Activated naive CD4-positive, alpha-beta T cell treated with anti-CD3 and anti-CD28 coated beads, Interleukin-2, amount 50 U/mL, for 24 hours (primary cell): ENCODE results near the gene CABS1.

Experiments used
- H3K27ac Mint-ChIP-seq: one replicate; pipeline ENCODE4 v1.8.0; 2021; ENCODE audit warnings: mild to moderate bottlenecking, mixed read lengths
- H3K27me3 Mint-ChIP-seq: one replicate; pipeline ENCODE4 v1.8.0; 2021; ENCODE audit warnings: mixed read lengths
- H3K36me3 Mint-ChIP-seq: one replicate; pipeline ENCODE4 v1.8.0; 2021; ENCODE audit warnings: mixed read lengths
- H3K4me1 Mint-ChIP-seq: one replicate; pipeline ENCODE4 v1.8.0; 2021; ENCODE audit warnings: mixed read lengths
- H3K4me3 Mint-ChIP-seq: one replicate; pipeline ENCODE4 v1.8.0; 2021; ENCODE audit warnings: mild to moderate bottlenecking, mixed read lengths
- H3K9me3 Mint-ChIP-seq: one replicate; pipeline ENCODE4 v1.8.0; 2021; ENCODE audit warnings: mixed read lengths

Gene CABS1

DNA sequence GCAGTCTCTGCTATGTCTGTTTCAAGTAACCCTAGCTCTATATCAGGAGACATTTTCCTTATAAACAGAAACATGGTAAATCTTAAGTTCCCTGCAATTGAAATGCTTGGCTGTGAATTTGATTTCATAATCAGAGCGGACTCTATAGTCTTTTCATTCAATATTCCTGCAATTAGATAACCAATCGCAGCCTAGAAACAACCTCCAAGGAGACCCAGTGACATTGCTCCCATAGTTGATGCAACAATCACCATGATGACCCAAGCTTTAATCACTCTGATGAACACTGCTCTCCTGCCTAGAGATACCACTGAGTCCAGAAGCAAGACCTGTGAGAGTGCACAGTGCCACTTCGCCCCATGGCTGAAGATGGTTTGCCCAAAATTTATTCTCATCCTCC, at the start of gene CABS1:
Gene CABS1, plus strand, starts transcription at position 301 of the 400 bp plus-strand sequence. Its CDS starts 59 bp downstream, at position 360.
- no peaks in the 10 kb centered on the region for H3K27me3 Mint-ChIP-seq
- H3K4me1 Mint-ChIP-seq: no peaks in the 10 kb centered on the region
- H3K27ac Mint-ChIP-seq: no peak within 1 kb of the TSS
- H3K9me3 Mint-ChIP-seq: no peaks in the 10 kb centered on the region
- H3K36me3 Mint-ChIP-seq: no peaks in the 10 kb centered on the region
- no peak within 1 kb of the TSS for H3K4me3 Mint-ChIP-seq

DNA sequence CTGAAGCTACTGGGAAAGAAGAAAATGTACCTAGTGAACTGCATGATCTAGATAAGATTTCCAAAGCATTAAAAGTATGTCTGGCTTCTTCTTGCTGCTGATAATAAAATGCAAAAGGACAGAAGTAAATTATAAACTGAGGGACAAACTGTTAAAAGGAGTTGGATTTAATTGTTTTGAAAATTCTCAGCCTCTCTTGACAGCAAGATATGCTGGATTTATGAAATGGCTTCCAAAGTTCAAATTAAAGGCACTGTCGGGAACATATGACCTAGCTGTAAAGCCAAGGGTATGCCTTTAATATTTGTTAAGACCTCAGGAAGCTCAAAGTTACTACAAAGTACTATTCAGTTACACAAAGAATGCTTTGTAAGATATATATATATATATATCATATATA, 46.1 kb upstream of the CABS1 start:
- H3K36me3 Mint-ChIP-seq: no peaks in the 10 kb centered on the region
- H3K27me3 Mint-ChIP-seq: no peaks in the 10 kb centered on the region
- no peak overlapping the region for H3K4me3 Mint-ChIP-seq
- H3K27ac Mint-ChIP-seq: no peak overlapping the region
- H3K9me3 Mint-ChIP-seq: peaks cover 4% of the 10 kb centered on the region
- no peaks in the 10 kb centered on the region for H3K4me1 Mint-ChIP-seq

DNA sequence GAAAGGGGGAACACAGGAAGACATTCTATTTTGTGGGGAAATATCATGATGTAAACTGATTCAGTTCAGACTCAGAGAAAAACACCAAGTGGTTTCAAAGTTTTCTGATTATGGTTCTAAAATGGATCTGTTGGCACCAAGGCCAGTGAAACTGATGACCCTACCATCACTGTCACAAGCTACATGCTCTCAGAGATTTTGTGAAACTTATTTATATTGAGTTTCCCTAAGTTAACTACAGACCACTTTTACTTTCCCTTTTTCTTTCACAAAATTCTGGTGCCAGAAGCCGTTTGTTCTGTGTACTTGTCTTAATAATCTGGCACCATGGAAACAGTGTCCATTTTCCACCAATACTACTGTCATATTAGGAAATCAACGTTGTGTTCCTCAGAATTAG, 43.4 kb upstream of the CABS1 start:
- Mint-ChIP-seq H3K9me3 (peaks cover 10% of the 10 kb centered on the region), H3K27ac (no peak overlapping the region), H3K27me3 (peaks cover 1% of the 10 kb centered on the region), H3K36me3 (peaks cover 1% of the 10 kb centered on the region), H3K4me1 (no peaks in the 10 kb centered on the region), H3K4me3 (no peak overlapping the region)

DNA sequence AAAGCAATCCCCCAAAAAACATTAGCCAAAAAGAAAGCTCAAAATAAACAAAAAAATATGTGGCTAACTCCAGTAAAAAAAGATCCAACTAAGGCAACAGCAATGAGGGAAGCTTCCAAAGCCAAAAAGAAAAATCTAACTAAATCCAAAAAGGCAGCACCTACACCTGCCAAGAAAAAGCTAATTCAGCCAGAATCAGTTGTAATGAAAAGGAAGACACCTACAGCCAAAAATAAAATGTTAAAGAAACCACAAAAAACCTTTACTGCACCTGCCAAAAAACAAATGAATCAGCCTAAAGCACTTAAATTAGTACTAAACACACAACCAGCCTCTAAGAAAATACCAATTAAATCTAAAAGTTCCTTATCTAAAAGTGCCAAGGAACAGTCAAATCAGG, 37.2 kb upstream of the CABS1 start:
- H3K4me3 Mint-ChIP-seq: no peak overlapping the region
- H3K4me1 Mint-ChIP-seq: no peaks in the 10 kb centered on the region
- peaks cover 6% of the 10 kb centered on the region for H3K9me3 Mint-ChIP-seq
- H3K27me3 Mint-ChIP-seq: peaks cover 1% of the 10 kb centered on the region
- peaks cover 1% of the 10 kb centered on the region for H3K36me3 Mint-ChIP-seq
- no peak overlapping the region for H3K27ac Mint-ChIP-seq

DNA sequence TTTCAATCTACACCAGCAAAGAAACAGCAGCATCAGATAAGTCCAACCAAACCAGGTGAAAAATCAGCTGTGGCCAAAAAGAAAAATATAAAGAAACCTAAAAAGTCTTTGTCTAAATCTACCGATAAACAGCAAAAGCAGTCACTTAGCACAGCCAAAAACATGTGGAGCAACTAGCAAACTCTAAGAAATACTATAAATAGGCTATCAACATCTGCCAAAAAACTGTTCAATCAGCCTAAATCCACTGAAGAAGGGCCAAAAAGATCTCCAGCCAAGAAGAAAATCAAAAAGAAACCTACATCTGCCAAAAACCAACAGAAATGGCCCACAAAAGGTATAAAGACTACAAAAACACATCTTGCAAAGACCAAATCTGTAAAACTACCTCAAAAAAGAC, 36.7 kb upstream of the CABS1 start:
- no peak overlapping the region for H3K4me3 Mint-ChIP-seq
- peaks cover 6% of the 10 kb centered on the region for H3K9me3 Mint-ChIP-seq
- no peaks in the 10 kb centered on the region for H3K4me1 Mint-ChIP-seq
- H3K27ac Mint-ChIP-seq: no peak overlapping the region
- peaks cover 1% of the 10 kb centered on the region for H3K27me3 Mint-ChIP-seq
- H3K36me3 Mint-ChIP-seq: peaks cover 1% of the 10 kb centered on the region

DNA sequence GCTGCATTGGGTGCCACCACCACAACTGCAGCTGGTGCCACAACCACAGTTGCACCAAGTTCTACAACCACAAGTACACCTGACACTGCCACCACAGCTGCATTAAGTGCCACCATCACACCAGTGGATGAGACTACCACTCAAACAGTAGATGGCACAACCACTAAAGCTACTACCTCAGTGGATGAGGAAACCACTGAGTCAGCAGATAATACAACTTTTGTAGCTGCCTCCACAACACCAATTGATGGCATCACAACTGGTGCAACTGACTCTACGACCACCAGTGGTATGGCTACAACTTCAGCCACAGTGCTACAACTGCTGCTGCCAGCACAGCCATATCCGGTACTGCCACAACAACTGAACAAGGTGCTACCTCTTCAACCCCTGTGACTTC, 35.1 kb upstream of the CABS1 start:
- Mint-ChIP-seq H3K4me1 (no peaks in the 10 kb centered on the region), H3K4me3 (no peak overlapping the region)

DNA sequence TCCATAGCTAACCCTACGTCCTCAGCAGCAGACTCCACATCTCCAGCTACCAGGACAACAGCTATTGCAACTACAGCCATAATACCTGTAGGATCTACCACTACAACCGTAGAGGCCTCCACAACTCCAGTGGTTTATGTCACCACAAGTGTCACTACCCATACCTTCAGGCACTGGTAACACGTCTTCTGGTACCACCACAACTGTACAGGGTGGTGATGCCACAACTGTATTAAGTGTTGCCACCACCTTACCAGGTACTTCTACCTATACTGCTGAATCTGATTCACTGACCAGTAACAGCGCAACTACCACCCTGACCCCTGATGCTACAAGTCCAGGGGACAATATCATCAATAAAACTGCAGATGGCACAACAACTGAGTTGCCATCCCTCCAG, 34.6 kb upstream of the CABS1 start:
- Mint-ChIP-seq H3K36me3 (no peaks in the 10 kb centered on the region), H3K4me3 (no peak overlapping the region), H3K27ac (no peak overlapping the region), H3K4me1 (no peaks in the 10 kb centered on the region), H3K27me3 (no peaks in the 10 kb centered on the region), H3K9me3 (no peaks in the 10 kb centered on the region)

More for the DNA sequence above, 35.1 kb upstream of the CABS1 start:
- H3K9me3 Mint-ChIP-seq: no peaks in the 10 kb centered on the region
- H3K36me3 Mint-ChIP-seq: no peaks in the 10 kb centered on the region
- no peaks in the 10 kb centered on the region for H3K27me3 Mint-ChIP-seq
- no peak overlapping the region for H3K27ac Mint-ChIP-seq

DNA sequence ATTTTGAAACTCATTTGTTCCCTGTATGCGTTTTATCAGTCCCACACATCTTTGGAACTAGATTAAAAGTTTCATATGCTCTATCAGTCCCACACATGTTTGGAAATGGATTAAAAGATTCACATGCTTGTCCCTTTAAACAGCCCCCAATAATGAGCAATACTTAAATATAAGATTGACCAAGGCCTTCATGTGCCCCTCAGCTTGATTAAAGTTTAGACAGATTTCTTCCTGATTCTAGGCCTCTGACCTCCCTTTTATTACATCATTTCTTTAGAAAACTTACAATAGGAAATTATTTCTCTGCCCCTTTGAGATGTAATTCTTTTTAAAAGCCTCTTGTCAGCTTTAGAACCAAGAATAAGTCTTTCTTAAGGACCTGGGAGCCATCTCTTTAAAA, 31.7 kb upstream of the CABS1 start:
- no peaks in the 10 kb centered on the region for H3K27me3 Mint-ChIP-seq
- no peaks in the 10 kb centered on the region for H3K4me1 Mint-ChIP-seq
- H3K36me3 Mint-ChIP-seq: no peaks in the 10 kb centered on the region
- no peak overlapping the region for H3K27ac Mint-ChIP-seq
- peaks cover 6% of the 10 kb centered on the region for H3K9me3 Mint-ChIP-seq
- H3K4me3 Mint-ChIP-seq: no peak overlapping the region

DNA sequence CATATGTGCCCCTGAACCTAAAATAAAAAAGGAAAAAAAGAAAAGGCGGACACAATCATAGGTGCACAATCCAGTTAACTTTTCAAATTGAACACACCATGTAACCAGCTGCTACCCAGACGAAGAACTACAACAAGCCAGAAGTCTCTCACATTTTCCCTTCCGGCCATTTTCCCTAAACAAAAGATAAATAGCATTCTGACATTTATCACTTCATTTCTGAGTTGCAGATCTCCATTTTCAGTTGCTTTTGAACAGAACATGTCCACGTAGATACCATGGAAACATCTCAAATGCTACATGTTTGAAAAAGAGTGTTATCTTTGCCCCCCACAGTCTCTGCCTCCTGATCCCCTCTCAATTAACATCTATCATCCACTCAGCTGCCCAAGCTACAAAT, 29.2 kb upstream of the CABS1 start:
- Mint-ChIP-seq H3K27ac (no peak overlapping the region), H3K9me3 (peaks cover 6% of the 10 kb centered on the region), H3K36me3 (no peaks in the 10 kb centered on the region), H3K4me1 (no peaks in the 10 kb centered on the region), H3K4me3 (no peak overlapping the region), H3K27me3 (no peaks in the 10 kb centered on the region)

DNA sequence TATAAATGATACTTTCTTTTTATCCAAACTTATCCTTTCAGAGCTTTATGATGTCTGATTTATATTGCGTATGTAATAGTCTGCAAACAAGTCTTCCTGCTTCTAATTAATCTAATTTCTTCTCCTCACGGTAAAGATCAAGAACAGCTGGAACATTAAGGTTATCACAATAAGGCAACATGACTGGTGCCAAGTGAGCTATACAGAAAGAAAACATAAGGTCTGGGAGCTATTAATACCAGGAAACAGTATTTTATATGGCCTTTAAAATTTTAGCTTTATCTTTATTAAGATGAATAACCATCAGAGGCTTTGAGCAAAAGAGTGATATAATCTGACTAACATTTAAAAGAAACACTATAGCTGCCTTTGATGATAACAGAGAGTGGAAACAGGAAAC, 28.7 kb upstream of the CABS1 start:
- no peaks in the 10 kb centered on the region for H3K36me3 Mint-ChIP-seq

DNA sequence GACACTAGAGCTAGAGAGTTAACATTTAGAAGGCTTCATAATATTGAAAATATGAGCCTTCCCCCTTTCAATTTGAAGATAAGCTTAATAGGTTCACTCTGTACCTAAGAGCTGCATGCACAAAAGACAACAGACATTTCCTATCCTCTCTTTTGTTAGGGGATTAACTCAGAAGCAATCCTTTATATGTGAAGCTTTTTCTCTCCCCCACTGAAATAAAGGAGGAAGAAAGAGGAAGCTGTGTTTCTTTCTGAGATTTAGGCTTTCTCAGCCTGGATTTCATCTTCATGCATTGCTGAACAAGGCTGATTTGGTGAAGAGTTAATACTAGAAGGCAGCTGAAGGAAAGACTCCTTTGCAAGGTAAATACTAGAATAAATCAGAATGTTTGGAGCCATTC, 21.0 kb upstream of the CABS1 start:
- Mint-ChIP-seq H3K27me3 (no peaks in the 10 kb centered on the region), H3K27ac (no peak overlapping the region), H3K9me3 (no peaks in the 10 kb centered on the region), H3K4me1 (no peaks in the 10 kb centered on the region), H3K36me3 (no peaks in the 10 kb centered on the region), H3K4me3 (no peak overlapping the region)

More for the DNA sequence above, 28.7 kb upstream of the CABS1 start:
- peaks cover 6% of the 10 kb centered on the region for H3K9me3 Mint-ChIP-seq
- H3K27ac Mint-ChIP-seq: no peak overlapping the region
- H3K4me1 Mint-ChIP-seq: no peaks in the 10 kb centered on the region
- H3K27me3 Mint-ChIP-seq: no peaks in the 10 kb centered on the region
- H3K4me3 Mint-ChIP-seq: no peak overlapping the region

DNA sequence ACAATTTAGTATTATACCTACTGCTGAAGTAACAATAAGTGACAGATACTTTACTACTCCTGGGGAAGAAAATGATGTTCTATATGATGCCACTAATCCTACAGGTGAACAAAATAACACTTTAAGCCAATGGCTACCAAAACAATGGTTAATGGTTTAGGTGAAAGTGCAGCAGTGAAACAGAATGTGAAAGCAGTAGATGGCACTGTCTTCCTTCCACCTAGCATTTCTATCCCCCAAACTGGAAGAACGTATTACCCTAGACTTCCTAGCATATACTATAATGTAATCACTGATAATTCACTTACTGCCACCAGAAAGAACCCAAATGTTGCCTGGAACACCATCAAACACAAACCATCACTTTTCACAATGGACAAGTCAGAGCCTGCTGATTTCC, 18.9 kb upstream of the CABS1 start:
- H3K36me3 Mint-ChIP-seq: no peaks in the 10 kb centered on the region

DNA sequence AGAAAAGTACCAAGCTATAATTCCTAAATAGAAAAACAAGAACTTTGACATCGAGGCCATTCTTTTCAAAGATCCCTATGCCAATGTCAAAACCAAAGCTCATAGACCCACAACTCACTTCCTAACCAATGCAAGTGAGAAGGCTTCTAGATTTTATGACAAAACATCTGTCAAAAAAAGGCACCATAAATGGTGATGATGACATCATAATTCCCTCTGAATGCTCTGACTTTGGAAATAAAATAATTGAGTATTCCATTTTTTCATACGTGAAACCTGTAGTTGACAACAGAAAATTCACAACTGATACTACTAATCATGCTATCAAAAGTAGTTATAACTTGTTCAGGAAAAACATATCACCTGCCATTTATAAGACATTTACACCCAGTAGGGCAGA, 8.7 kb upstream of the CABS1 start:
- Mint-ChIP-seq H3K36me3 (no peaks in the 10 kb centered on the region), H3K4me3 (no peak overlapping the region), H3K27ac (no peak overlapping the region), H3K4me1 (no peaks in the 10 kb centered on the region), H3K27me3 (peaks cover 1% of the 10 kb centered on the region), H3K9me3 (no peaks in the 10 kb centered on the region)

More for the DNA sequence above, 18.9 kb upstream of the CABS1 start:
- H3K4me1 Mint-ChIP-seq: no peaks in the 10 kb centered on the region
- H3K27ac Mint-ChIP-seq: no peak overlapping the region
- no peaks in the 10 kb centered on the region for H3K9me3 Mint-ChIP-seq
- no peaks in the 10 kb centered on the region for H3K27me3 Mint-ChIP-seq
- H3K4me3 Mint-ChIP-seq: no peak overlapping the region

DNA sequence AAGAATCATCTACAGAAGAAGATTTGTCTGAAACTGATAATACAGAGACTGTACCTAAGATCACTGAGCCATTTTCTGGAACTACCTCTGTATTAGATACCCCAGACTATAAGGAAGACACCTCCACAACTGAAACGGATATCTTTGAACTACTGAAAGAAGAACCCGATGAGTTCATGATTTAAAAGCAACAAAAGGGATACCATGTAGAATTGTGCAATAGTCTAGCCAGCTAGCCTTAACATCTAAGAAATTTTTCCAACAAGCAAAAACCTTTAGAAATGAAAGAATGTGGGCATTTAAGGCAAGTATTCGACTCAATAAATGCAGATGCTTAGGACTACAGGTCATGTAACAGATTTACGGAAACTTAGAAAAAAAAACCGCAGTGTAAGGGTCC, 1.3 kb downstream of the CABS1 start:
- Mint-ChIP-seq H3K4me1 (no peaks in the 10 kb centered on the region), H3K4me3 (no peak overlapping the region)

DNA sequence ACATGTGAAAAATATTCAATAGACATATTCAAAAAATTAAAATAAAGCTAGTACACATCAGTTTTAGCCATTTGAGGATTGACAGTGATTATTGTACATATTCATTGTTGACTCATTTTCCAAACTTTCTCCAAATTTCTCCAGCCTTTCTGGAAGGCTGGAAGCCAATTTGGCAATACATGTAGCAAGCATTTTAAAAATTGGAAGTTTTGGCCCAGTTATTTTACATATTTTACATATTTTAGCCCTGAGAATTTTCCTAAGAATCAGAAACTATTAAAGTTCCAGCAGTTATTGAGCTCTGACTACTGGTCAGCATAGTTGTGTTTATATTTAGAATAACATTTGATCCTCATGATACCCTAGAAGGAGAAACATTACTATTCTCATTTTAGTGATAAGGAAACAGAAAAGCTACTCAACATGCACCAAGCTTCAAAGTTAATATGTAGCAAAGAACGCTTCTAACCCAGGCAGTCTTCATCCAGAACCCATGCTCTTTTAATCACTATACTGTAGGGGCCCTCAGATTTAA, 3.2 kb downstream of the CABS1 start:
- Mint-ChIP-seq H3K27ac (no peak overlapping the region), H3K4me3 (no peak overlapping the region), H3K36me3 (no peaks in the 10 kb centered on the region), H3K4me1 (no peaks in the 10 kb centered on the region), H3K9me3 (no peaks in the 10 kb centered on the region), H3K27me3 (no peaks in the 10 kb centered on the region)

More for the DNA sequence above, 1.3 kb downstream of the CABS1 start:
- Mint-ChIP-seq H3K27ac (no peak overlapping the region), H3K27me3 (no peaks in the 10 kb centered on the region), H3K9me3 (no peaks in the 10 kb centered on the region), H3K36me3 (no peaks in the 10 kb centered on the region)

DNA sequence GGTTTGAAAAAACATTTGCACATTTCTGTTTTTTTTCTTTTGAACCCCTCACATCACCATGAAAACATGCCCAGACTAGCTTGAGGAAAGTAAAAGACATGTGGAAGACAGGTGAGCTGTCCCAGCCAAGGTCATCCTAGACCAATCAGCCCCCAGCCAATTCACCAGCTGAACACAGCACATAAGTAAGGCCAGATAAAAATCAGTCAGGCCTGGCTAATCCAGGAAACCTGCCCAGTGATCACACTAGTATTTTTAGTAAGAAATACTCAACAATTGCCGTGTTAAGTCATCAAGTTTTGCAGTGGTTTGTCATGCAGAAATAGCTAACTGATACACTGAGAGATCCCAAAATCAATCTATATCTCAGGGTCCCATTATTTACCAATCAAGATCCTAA, 21.4 kb downstream of the CABS1 start:
- Mint-ChIP-seq H3K27ac (no peak overlapping the region), H3K4me1 (no peaks in the 10 kb centered on the region), H3K36me3 (no peaks in the 10 kb centered on the region), H3K9me3 (no peaks in the 10 kb centered on the region), H3K27me3 (no peaks in the 10 kb centered on the region), H3K4me3 (no peak overlapping the region)

DNA sequence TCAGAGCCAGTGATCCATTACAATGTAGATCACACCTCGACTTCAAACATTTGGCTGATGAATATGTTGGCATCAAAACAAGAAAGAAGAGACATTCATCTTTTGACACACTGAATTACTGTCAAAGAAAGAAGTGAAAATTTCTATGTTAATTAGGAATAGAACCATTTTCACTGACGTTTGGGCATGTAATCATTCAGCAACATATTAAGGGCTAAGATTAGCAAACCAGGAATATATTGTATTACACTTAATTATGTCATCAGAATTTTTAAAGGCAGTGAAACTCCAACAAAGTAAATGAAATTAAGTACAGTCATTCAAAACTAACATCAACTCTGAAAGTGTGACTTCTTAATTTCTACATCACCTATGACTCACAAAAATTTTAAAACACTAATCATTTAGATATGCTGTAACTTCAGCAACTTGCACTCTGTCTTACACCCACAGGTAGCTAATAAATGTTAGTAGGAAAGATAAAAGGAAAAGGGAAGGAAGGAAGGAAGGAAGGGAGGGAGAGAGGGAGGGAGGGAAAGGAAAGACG, 24.4 kb downstream of the CABS1 start:
- Mint-ChIP-seq H3K9me3 (no peaks in the 10 kb centered on the region), H3K27ac (no peak overlapping the region), H3K4me3 (no peak overlapping the region), H3K36me3 (no peaks in the 10 kb centered on the region), H3K27me3 (no peaks in the 10 kb centered on the region), H3K4me1 (no peaks in the 10 kb centered on the region)
